AG09309 (cell line): Measurements from ENCODE around the gene EIF2B5.
"Not testable (repeated sequence)": the region's sequence is repeated elsewhere in the genome, so short reads cannot be mapped to it uniquely, and the experiment has no call there.

Experiments used
- DNase-seq: peaks from one replicate; pipeline ENCODE4 v3.0.0-alpha.2; 2010; ENCODE audit warnings: low read depth
- H3K4me3 ChIP-seq: 2 replicates; pipeline ENCODE4 v1.5.1; 2011; ENCODE audit warnings: mild to moderate bottlenecking, low read depth, low read length, moderate library complexity; ENCODE audit not compliant: control insufficient read depth
- CTCF ChIP-seq: IDR thresholded peaks from 2 replicates; pipeline ENCODE4 v1.5.1; 2011; ENCODE audit warnings: mild to moderate bottlenecking, low read depth, low read length, inconsistent platforms; ENCODE audit not compliant: insufficient read depth, control insufficient read depth; ENCODE audit errors: missing control alignments

Gene EIF2B5

GRCh38 chr3:184110316-184110725, 24.8 kb upstream of the EIF2B5 start:
- H3K4me3 ChIP-seq: no peak overlapping the region
- no peak for DNase-seq
- no peak for TF ChIP-seq CTCF

GRCh38 chr3:184116017-184116416, 19.1 kb upstream of the EIF2B5 start:
- H3K4me3 ChIP-seq: no peak overlapping the region
- DNase-seq: no peak
- no peak for TF ChIP-seq CTCF

- H3K4me3 ChIP-seq: no peak overlapping the region
- no peak for TF ChIP-seq CTCF
- no peak for DNase-seq
These were observed 17.5 kb upstream of the EIF2B5 start for GRCh38 chr3:184117636-184118035.

- H3K4me3 ChIP-seq, DNase-seq: not testable (repeated sequence)
These were observed 14.1 kb upstream of the EIF2B5 start for GRCh38 chr3:184121031-184121430.

GRCh38 chr3:184126006-184126405, 9.2 kb upstream of the EIF2B5 start:
- no peak overlapping the region for H3K4me3 ChIP-seq
- DNase-seq: no peak
- TF ChIP-seq CTCF: no peak

GRCh38 chr3:184129012-184129411, 6.1 kb upstream of the EIF2B5 start:
- DNase-seq: no peak
- H3K4me3 ChIP-seq: no peak overlapping the region
- TF ChIP-seq CTCF: peak; percentile 64

- no peak overlapping the region for H3K4me3 ChIP-seq
- no peak for TF ChIP-seq CTCF
- no peak for DNase-seq
These were observed 2.2 kb upstream of the EIF2B5 start for GRCh38 chr3:184132945-184133344.
